IPS-18a (cell line): Measurements from ENCODE around the gene SMIM23.

Experiments
- H3K27ac ChIP-seq: one replicate; pipeline ENCODE4 v1.5.1; 2013; ENCODE audit warnings: low read length
- H3K27me3 ChIP-seq: one replicate; pipeline ENCODE4 v1.6.1; 2013; ENCODE audit warnings: mild to moderate bottlenecking, low read length; ENCODE audit not compliant: control insufficient read depth, insufficient read depth
- H3K36me3 ChIP-seq: one replicate; pipeline ENCODE4 v1.6.1; 2013; ENCODE audit warnings: low read depth, low read length; ENCODE audit not compliant: control insufficient read depth
- H3K4me1 ChIP-seq: one replicate; pipeline ENCODE4 v1.6.1; 2013; ENCODE audit warnings: low read depth, low read length; ENCODE audit not compliant: control insufficient read depth
- H3K4me3 ChIP-seq: one replicate; pipeline ENCODE4 v1.5.1; 2013; ENCODE audit warnings: low read length
- H3K9ac ChIP-seq: one replicate; pipeline ENCODE4 v1.6.1; 2013; ENCODE audit warnings: mild to moderate bottlenecking, low read length, moderate library complexity
- H3K9me3 ChIP-seq: one replicate; pipeline ENCODE4 v1.6.1; 2013; ENCODE audit warnings: low read depth, low read length; ENCODE audit not compliant: control insufficient read depth

Gene SMIM23

DNA sequence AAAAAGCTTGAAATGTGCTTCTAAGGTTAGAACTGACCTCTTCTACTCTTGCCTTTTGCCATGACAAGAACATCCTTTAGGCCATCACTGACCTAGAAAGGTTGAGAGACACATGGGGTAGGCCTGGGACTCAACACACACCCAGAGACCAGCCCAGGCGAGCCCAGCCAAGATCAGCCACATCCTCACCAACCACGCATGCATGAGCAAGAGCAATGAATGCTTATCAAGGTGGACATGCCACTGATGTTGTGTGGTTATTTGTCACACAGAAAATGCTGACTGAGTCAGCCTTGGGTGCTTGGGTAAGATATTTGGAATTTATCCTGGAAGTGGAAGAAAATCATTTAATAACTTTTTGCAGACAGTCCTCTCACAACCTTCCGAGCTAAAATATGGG, 39.4 kb downstream of the SMIM23 start:
- Histone ChIP-seq H3K36me3 (no peaks in the 10 kb centered on the region), H3K4me1 (no peaks in the 10 kb centered on the region), H3K27ac (no peak overlapping the region), H3K9ac (no peak overlapping the region), H3K4me3 (no peak overlapping the region), H3K9me3 (no peaks in the 10 kb centered on the region), H3K27me3 (no peaks in the 10 kb centered on the region)

DNA sequence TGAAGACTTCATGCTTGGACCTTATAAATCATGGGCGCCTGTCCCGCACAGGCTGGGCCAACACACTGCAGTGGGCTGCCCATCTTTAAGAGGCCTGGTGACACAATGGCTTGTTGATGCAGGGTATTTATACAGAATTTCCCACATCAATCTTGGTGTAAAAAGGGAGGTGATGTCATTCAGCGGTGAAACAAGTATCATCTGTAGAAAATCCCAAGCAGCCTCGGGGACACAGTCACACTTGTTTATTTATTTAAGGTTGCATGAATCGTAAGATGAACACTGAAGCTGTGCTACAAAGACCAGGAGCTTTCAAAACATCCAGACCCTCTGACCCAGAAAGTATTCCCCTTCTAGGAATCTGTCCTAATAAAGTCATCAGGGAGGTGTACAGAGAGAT, 40.5 kb downstream of the SMIM23 start:
- no peaks in the 10 kb centered on the region for H3K4me1 ChIP-seq
- no peaks in the 10 kb centered on the region for H3K27me3 ChIP-seq
- no peaks in the 10 kb centered on the region for H3K9me3 ChIP-seq
- H3K4me3 ChIP-seq = no peak overlapping the region
- no peaks in the 10 kb centered on the region for H3K36me3 ChIP-seq
- no peak overlapping the region for H3K27ac ChIP-seq
- no peak overlapping the region for H3K9ac ChIP-seq

- H3K9me3 ChIP-seq = no peaks in the 10 kb centered on the region
- H3K4me3 ChIP-seq = no peak overlapping the region
- no peaks in the 10 kb centered on the region for H3K36me3 ChIP-seq
- H3K4me1 ChIP-seq = no peaks in the 10 kb centered on the region
- H3K9ac ChIP-seq = no peak overlapping the region
- no peaks in the 10 kb centered on the region for H3K27me3 ChIP-seq
- no peak overlapping the region for H3K27ac ChIP-seq
Measured at GRCh38 chr5:171827162-171827561, 41.5 kb downstream of the SMIM23 start.

DNA sequence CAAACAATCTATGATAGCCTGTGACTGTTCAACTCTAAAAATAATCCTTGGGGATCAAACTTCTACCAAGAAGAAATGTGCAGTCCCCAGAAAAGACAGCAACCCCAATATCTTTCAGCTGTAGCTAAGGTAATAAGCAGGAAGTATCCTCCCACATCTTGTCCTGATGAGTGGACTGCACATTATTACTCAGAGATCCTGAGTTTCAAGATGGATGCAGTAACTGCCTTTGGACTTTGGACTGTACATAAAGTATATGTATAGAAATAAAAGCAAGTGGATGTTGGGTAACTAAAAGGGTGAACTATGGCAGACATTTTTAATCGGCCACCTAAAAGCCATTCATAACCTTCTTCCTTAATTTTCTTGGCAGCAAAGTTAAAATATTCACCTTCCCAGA, 45.1 kb downstream of the SMIM23 start:
- Histone ChIP-seq H3K36me3 (no peaks in the 10 kb centered on the region), H3K9ac (no peak overlapping the region), H3K27me3 (no peaks in the 10 kb centered on the region), H3K27ac (no peak overlapping the region), H3K4me1 (no peaks in the 10 kb centered on the region), H3K4me3 (no peak overlapping the region), H3K9me3 (no peaks in the 10 kb centered on the region)

DNA sequence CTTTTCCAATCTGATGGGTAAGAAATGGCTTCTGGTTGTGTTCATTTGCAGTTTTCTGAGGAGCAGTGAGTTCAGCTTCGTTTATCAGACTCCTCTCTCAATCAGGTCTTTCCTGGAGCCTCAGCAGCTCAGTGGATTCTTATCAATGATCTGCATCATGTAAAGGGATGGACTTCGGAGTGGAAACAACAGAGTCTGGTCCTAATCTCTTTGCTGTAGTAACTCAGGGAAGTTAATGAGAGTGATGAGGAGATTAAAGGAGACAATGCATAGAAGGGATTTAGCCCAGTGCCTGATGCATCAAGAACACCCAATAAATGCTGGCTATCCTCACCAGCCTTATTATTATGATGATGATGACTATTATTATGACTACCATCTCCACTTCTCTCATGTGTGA, 47.2 kb downstream of the SMIM23 start:
- Histone ChIP-seq H3K9ac (no peak overlapping the region), H3K4me1 (no peaks in the 10 kb centered on the region), H3K27ac (no peak overlapping the region), H3K27me3 (no peaks in the 10 kb centered on the region), H3K9me3 (no peaks in the 10 kb centered on the region), H3K36me3 (no peaks in the 10 kb centered on the region), H3K4me3 (no peak overlapping the region)

GRCh38 chr5:171834461-171834860, 48.8 kb downstream of the SMIM23 start:
- no peaks in the 10 kb centered on the region for H3K36me3 ChIP-seq
- no peaks in the 10 kb centered on the region for H3K27me3 ChIP-seq
- no peaks in the 10 kb centered on the region for H3K9me3 ChIP-seq
- no peak overlapping the region for H3K4me3 ChIP-seq
- H3K27ac ChIP-seq = no peak overlapping the region
- no peak overlapping the region for H3K9ac ChIP-seq
- H3K4me1 ChIP-seq = no peaks in the 10 kb centered on the region

- no peaks in the 10 kb centered on the region for H3K27me3 ChIP-seq
- H3K27ac ChIP-seq = no peak overlapping the region
- no peak overlapping the region for H3K4me3 ChIP-seq
- H3K9ac ChIP-seq = no peak overlapping the region
- H3K9me3 ChIP-seq = no peaks in the 10 kb centered on the region
- no peaks in the 10 kb centered on the region for H3K36me3 ChIP-seq
- H3K4me1 ChIP-seq = no peaks in the 10 kb centered on the region
Measured at GRCh38 chr5:171835066-171835465, 49.4 kb downstream of the SMIM23 start.

- Histone ChIP-seq H3K9me3 (no peaks in the 10 kb centered on the region), H3K27me3 (no peaks in the 10 kb centered on the region), H3K9ac (no peak overlapping the region), H3K4me1 (no peaks in the 10 kb centered on the region), H3K36me3 (no peaks in the 10 kb centered on the region), H3K27ac (no peak overlapping the region), H3K4me3 (no peak overlapping the region)
Measured at GRCh38 chr5:171837522-171837921, 51.9 kb downstream of the SMIM23 start.

GRCh38 chr5:171838066-171838465, 52.4 kb downstream of the SMIM23 start:
- H3K36me3 ChIP-seq = no peaks in the 10 kb centered on the region
- H3K27me3 ChIP-seq = no peaks in the 10 kb centered on the region
- H3K27ac ChIP-seq = no peak overlapping the region
- H3K9ac ChIP-seq = no peak overlapping the region
- H3K4me3 ChIP-seq = no peak overlapping the region
- no peaks in the 10 kb centered on the region for H3K9me3 ChIP-seq
- H3K4me1 ChIP-seq = no peaks in the 10 kb centered on the region

- Histone ChIP-seq H3K27ac (no peak overlapping the region), H3K9ac (no peak overlapping the region), H3K4me1 (no peaks in the 10 kb centered on the region), H3K27me3 (no peaks in the 10 kb centered on the region), H3K9me3 (no peaks in the 10 kb centered on the region), H3K36me3 (no peaks in the 10 kb centered on the region), H3K4me3 (no peak overlapping the region)
Measured at GRCh38 chr5:171839112-171839511, 53.5 kb downstream of the SMIM23 start.

DNA sequence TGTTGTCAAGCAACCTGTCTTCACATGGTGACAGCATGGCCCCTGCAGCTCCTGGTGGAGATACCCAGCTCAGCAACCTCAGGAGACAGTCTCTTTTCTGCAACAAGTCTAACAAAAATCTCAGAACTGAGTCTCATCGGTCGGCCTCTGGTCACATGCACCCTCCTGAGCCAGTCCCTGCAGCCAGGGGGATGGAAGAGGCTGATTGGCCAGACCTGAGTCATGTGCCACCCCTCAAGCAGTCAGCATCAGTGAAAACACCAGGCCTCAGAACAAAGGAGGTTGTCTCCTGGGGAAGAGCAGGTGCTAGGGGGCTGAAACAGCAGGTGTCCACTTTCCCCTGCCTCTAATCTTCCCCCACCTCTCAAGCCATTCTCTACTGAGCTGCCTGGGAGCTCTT, 54.4 kb downstream of the SMIM23 start:
- no peaks in the 10 kb centered on the region for H3K27me3 ChIP-seq
- H3K4me1 ChIP-seq = no peaks in the 10 kb centered on the region
- H3K9me3 ChIP-seq = no peaks in the 10 kb centered on the region
- no peak overlapping the region for H3K4me3 ChIP-seq
- no peak overlapping the region for H3K9ac ChIP-seq
- H3K27ac ChIP-seq = no peak overlapping the region
- no peaks in the 10 kb centered on the region for H3K36me3 ChIP-seq
